HUES64 (cell line): ENCODE data around the gene SPRR2A.
"Not testable (repeated sequence)": the region's sequence is repeated elsewhere in the genome, so short reads cannot be mapped to it uniquely, and the experiment has no call there.

Experiments
- H3K27ac ChIP-seq: 2 replicates; pipeline ENCODE4 v1.7.0; 2013; ENCODE audit warnings: low read depth, low read length, inconsistent platforms
- H3K27me3 ChIP-seq: 2 replicates; pipeline ENCODE4 v1.6.1; 2013; ENCODE audit warnings: mild to moderate bottlenecking, low read length; ENCODE audit not compliant: insufficient read depth
- H3K36me3 ChIP-seq: 2 replicates; pipeline ENCODE4 v1.6.1; 2013; ENCODE audit warnings: mild to moderate bottlenecking, low read length; ENCODE audit not compliant: insufficient read depth
- H3K4me1 ChIP-seq: 2 replicates; pipeline ENCODE4 v1.6.1; 2013; ENCODE audit warnings: mild to moderate bottlenecking, low read length, moderate library complexity; ENCODE audit not compliant: insufficient read depth
- H3K4me3 ChIP-seq: 2 replicates; pipeline ENCODE4 v1.5.1; 2013; ENCODE audit warnings: mild to moderate bottlenecking, low read length, moderate library complexity
- H3K9ac ChIP-seq: 2 replicates; pipeline ENCODE4 v1.6.1; 2013; ENCODE audit warnings: mild to moderate bottlenecking, low read depth, low read length
- H3K9me3 ChIP-seq: 2 replicates; pipeline ENCODE4 v1.6.1; 2013; ENCODE audit warnings: low read depth, low read length; ENCODE audit not compliant: insufficient read depth
- WGBS: fragments of 150-250, 120-280 bp; methylation state at CpG from one replicate; pipeline ENCODE4 v1.1.7; 2013; ENCODE audit warnings: missing lambda C conversion rate; 5-methylcytosine and 5-hydroxymethylcytosine counted together

The SPRR2A gene

DNA sequence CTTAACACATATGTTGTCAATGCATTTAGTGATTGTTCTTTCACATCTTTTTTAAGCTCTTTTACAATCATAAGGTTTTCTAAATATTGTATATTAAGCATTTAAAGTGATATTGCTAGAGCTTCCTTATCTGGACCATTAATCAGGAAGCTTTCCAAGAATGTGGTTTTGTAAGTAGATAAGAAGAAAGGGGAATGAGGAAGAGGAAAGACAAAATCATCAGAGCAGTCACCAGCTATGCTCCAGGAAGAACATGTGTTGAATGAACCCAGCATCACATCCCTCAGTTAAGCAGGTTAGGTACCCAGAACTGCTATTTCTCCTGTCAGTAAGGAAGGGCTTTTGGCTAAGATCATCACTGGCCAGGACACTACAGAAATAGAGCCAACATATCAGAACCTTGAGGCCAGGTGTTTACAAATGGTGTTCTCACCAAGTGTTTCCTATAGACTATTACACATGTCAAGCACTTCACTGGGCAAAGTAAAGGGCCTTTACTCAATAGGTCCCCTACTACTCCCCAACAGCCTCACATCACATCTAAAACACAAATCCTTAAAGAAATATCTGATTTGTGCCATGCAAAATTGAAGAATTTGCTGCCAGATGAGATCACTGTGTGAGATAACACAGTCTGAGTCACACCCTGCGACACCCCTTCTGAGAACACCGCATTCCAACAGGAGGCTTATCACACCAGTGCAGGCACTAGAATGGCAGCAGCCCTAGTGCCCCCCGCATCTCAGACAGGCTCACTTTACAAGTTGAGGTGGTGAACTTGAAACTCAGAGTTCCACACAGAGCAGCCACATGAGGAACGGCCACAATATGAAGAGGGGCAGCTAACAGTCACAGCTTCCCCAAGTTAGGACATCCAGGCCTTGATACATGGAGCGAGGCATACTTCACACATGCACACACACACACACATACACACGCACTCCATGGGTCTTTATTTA, 1.8 kb upstream of the SPRR2A start:
- H3K9ac ChIP-seq: no peak overlapping the region
- H3K27me3 ChIP-seq: no peaks in the 10 kb centered on the region
- H3K9me3 ChIP-seq: no peaks in the 10 kb centered on the region
- no peaks in the 10 kb centered on the region for H3K4me1 ChIP-seq
- H3K27ac ChIP-seq: no peak overlapping the region
- 87% methylated on average over 6 of the region's 6 CpGs for WGBS
- no peaks in the 10 kb centered on the region for H3K36me3 ChIP-seq
- H3K4me3 ChIP-seq: no peak overlapping the region

DNA sequence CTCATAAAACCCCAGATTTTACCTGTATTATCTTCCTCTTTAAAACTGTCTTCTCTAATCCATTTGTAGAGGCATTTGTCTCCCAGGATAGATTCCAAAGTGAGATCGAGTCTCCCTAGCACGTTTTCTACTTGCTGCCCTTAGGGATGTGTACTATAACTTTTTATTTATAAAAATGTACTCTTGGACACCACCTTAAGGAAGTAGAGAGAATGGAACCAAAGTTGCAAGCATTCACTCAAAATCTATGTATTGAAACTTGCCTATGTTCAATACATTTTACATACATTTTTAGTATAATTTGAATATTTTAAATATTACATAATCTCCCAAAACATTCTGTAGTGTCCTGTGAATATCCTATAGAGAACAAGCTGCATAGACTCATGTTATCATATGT, 842 bp upstream of the SPRR2A start:
- WGBS: 100% methylated on average over 1 of the region's 2 CpGs
- no peaks in the 10 kb centered on the region for H3K9me3 ChIP-seq
- no peak overlapping the region for H3K9ac ChIP-seq
- no peak overlapping the region for H3K4me3 ChIP-seq
- no peaks in the 10 kb centered on the region for H3K36me3 ChIP-seq
- H3K27me3 ChIP-seq: no peaks in the 10 kb centered on the region
- no peaks in the 10 kb centered on the region for H3K4me1 ChIP-seq
- H3K27ac ChIP-seq: no peak overlapping the region

DNA sequence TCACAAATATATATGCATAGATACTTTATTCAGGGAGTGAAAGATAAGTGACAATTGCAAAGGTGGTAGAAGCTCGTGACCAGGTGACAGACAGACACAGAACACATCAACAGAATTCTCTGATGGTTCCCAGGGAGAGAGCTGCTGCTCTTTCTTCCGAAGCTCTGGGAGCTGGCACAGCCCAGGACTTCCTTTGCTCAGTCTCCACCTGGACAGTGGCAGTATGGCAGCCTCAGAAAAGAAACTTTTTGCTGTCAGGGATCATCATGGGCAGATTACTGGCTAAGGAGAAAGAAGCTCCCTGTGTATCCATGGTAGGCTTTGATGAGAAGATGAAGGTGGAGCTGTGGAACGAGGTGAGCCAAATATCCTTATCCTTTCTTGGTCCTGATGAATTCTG, 1.2 kb downstream of the SPRR2A start:
- H3K9ac ChIP-seq, H3K36me3 ChIP-seq, H3K9me3 ChIP-seq, H3K27me3 ChIP-seq, H3K27ac ChIP-seq, H3K4me3 ChIP-seq, H3K4me1 ChIP-seq: not testable (repeated sequence)
- whole genome bisulfite sequencing: 65% methylated on average over 3 of the region's 3 CpGs

DNA sequence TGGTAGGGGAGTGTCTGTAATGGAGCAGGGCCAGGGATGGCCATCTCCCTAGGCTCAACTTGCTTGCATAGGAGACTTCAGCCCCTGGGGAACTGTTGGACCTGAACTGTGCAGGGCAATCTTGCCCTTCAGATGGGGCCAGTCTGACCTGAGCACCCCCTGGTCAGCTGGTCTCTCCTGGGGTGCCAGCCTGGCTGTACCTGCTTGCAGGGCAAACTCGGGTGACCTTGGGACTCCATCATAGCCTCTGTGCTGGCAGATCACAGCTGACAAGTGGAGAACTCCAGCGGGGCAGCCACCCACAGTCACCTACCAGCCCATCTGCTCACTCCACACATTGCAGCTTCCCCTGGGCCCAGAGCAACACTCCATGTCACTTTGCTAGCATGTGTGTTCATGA, 8.1 kb downstream of the SPRR2A start:
- no peak overlapping the region for H3K9ac ChIP-seq
- no peaks in the 10 kb centered on the region for H3K27me3 ChIP-seq
- H3K4me3 ChIP-seq: no peak overlapping the region
- no peaks in the 10 kb centered on the region for H3K9me3 ChIP-seq
- no peaks in the 10 kb centered on the region for H3K4me1 ChIP-seq
- WGBS: 88% methylated on average over 2 of the region's 2 CpGs
- no peak overlapping the region for H3K27ac ChIP-seq
- no peaks in the 10 kb centered on the region for H3K36me3 ChIP-seq

DNA sequence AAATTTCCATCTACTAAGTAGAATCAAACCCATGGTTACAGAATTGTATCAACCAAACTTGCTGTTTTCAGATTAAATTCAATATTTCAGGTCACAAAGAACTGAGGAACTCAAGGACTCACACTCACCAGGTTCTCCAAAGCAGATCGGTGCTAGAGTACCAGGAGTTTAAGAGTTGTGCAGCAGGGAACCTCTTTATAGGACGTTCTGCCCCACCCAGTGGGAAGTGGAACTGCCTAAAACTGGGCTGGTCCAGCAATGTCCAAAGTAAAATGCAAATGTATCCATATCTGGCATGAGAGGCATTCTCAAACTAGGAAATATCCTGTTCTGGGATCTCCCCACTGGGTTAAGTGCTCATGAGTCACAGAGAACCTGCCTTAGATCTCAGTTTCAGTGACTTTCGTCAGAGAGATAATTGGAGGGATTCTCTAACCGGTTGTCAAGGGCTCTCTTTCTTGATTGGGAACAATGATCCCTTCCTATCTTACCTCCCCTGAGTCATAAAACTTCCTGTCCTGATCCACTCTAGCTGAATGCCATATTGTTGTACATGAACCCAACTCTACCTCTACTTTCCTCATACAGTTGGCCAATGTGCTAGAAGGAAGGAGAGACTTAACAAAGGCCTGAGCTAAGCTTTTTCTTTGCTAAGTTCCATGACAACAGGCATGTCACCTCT, 16.2 kb downstream of the SPRR2A start, which contains the start of gene SPRR2D:
Gene SPRR2D (minus strand): TSS at position 171 of the 682 bp plus-strand sequence. CDS start 774 bp downstream, outside the sequence.
- Histone ChIP-seq H3K9ac (no peak within 1 kb of the TSS), H3K36me3 (no peaks in the 10 kb centered on the region), H3K4me3 (no peak within 1 kb of the TSS), H3K27me3 (no peaks in the 10 kb centered on the region), H3K4me1 (no peaks in the 10 kb centered on the region), H3K27ac (no peak within 1 kb of the TSS), H3K9me3 (no peaks in the 10 kb centered on the region)
- 64% methylated on average over 4 of the region's 4 CpGs for WGBS

DNA sequence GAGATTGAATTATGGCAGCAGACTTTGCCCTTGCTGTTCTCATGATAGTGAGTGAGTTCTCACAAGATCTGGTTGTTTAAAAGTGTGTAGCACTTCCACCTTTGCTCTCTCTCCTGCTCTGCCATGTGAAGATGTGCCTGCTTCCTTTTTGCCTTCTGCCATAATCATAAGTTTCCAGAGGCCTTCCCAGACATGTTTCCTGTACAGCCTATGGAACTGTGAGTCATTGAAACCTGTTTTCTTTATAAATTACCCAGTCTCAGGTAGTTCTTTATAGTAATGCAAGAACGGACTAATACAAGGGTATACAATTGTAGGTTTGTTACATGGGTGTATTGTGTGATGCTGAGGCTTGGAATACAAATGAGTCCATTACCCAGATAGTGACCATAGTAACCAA, 22.1 kb downstream of the SPRR2A start:
- no peak overlapping the region for H3K4me3 ChIP-seq
- H3K36me3 ChIP-seq: no peaks in the 10 kb centered on the region
- WGBS: 100% methylated on average over 1 of the region's 1 CpG
- H3K4me1 ChIP-seq: no peaks in the 10 kb centered on the region
- no peaks in the 10 kb centered on the region for H3K9me3 ChIP-seq
- no peaks in the 10 kb centered on the region for H3K27me3 ChIP-seq
- H3K9ac ChIP-seq: no peak overlapping the region
- no peak overlapping the region for H3K27ac ChIP-seq

GRCh38 chr1:153032677-153033308, 24.5 kb downstream of the SPRR2A start:
- Histone ChIP-seq H3K4me3 (no peak overlapping the region), H3K36me3 (no peaks in the 10 kb centered on the region), H3K9ac (no peak overlapping the region), H3K9me3 (no peaks in the 10 kb centered on the region), H3K4me1 (no peaks in the 10 kb centered on the region), H3K27me3 (no peaks in the 10 kb centered on the region), H3K27ac (no peak overlapping the region)
- WGBS: 20% methylated on average over 2 of the region's 3 CpGs

GRCh38 chr1:153032073-153032472, 25.2 kb downstream of the SPRR2A start:
- no peaks in the 10 kb centered on the region for H3K4me1 ChIP-seq
- no peaks in the 10 kb centered on the region for H3K27me3 ChIP-seq
- H3K36me3 ChIP-seq: no peaks in the 10 kb centered on the region
- no peak overlapping the region for H3K9ac ChIP-seq
- no peak overlapping the region for H3K27ac ChIP-seq
- no peak overlapping the region for H3K4me3 ChIP-seq
- no peaks in the 10 kb centered on the region for H3K9me3 ChIP-seq

- H3K4me1 ChIP-seq: no peaks in the 10 kb centered on the region
- H3K9ac ChIP-seq: no peak within 1 kb of the TSS
- no peaks in the 10 kb centered on the region for H3K36me3 ChIP-seq
- H3K4me3 ChIP-seq: no peak within 1 kb of the TSS
- no peak within 1 kb of the TSS for H3K27ac ChIP-seq
- no peaks in the 10 kb centered on the region for H3K27me3 ChIP-seq
- no peaks in the 10 kb centered on the region for H3K9me3 ChIP-seq
These were observed 26.4 kb downstream of the SPRR2A start, which contains the start of gene SPRR1B for GRCh38 chr1:153030895-153031294. Gene SPRR1B (plus strand): TSS chr1:153031203. CDS start chr1:153032346, 1,143 bp downstream.

GRCh38 chr1:153028766-153029165, 28.5 kb downstream of the SPRR2A start:
- 52% methylated on average over 1 of the region's 1 CpG for WGBS
- Histone ChIP-seq H3K27me3 (no peaks in the 10 kb centered on the region), H3K9me3 (no peaks in the 10 kb centered on the region), H3K4me3 (no peak overlapping the region), H3K27ac (no peak overlapping the region), H3K9ac (no peak overlapping the region), H3K36me3 (no peaks in the 10 kb centered on the region), H3K4me1 (no peaks in the 10 kb centered on the region)

DNA sequence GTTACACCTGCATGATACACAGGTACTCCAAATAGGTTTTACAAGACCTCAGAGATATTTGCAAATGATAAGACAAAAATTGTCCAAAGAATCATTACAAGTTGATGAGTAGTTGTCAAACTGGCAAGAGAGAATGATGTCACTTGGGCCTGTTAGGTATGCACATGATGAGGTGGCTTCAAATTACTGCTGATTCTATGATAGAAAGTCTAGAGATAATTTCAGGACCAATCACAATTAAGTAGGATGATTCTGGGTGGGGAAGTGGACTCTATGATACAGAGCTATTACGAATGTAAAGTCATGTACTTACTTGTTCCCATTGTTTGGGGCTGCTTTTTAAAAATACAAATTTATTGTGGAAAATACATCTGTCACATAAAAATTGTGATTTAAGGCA, 31.5 kb downstream of the SPRR2A start:
- no peak overlapping the region for H3K9ac ChIP-seq
- H3K36me3 ChIP-seq: no peaks in the 10 kb centered on the region
- H3K4me1 ChIP-seq: 0 out of 2 replicates have a peak, but pooled peaks cover 7% of the 10 kb centered on the region
- no peak overlapping the region for H3K4me3 ChIP-seq
- H3K27ac ChIP-seq: no peak overlapping the region
- H3K27me3 ChIP-seq: no peaks in the 10 kb centered on the region
- 0 out of 2 replicates have a peak, but pooled peaks cover 2% of the 10 kb centered on the region for H3K9me3 ChIP-seq
- 100% methylated on average over 1 of the region's 1 CpG for WGBS
